Sigmoid colon (tissue), 7 donors: ENCODE data around the gene HDAC4. TPM values are rescaled to one million over a fixed set of nuclear protein-coding genes. Genes with fewer than 3 reads are reported as not detected.

ENCODE experiments used
- DNase-seq: peaks from one replicate; pipeline ENCODE4 v3.0.0-alpha.2; 2019
- H3K27ac ChIP-seq, 4 donors: fragments of 200-600 bp; sonication (generic); one replicate each; pipeline ENCODE4 v1.5.1; 2016 to 2019; ENCODE audit warnings: mild to moderate bottlenecking in 1 of 4
- H3K27me3 ChIP-seq, 3 donors: fragments of 200-600 bp; sonication (generic); one replicate each; pipeline ENCODE4 v1.5.1; 2019; ENCODE audit warnings: mild to moderate bottlenecking in 1 of 3
- H3K36me3 ChIP-seq, 4 donors: fragments of 200-600 bp; sonication (generic); one replicate each; pipeline ENCODE4 v1.5.1; 2016 to 2019
- H3K4me1 ChIP-seq, 4 donors: fragments of 200-600 bp; sonication (generic); one replicate each; pipeline ENCODE4 v1.5.1; 2017 to 2019
- H3K4me3 ChIP-seq, 4 donors: fragments of 200-600 bp; sonication (generic); one replicate each; pipeline ENCODE4 v1.5.1; 2017 to 2019; ENCODE audit warnings: mild to moderate bottlenecking in 2 of 4, moderate library complexity in 1 of 4
- H3K9me3 ChIP-seq, 4 donors: fragments of 200-600 bp in 3 of 4; sonication (generic) in 3 of 4; one replicate each; pipeline versions ENCODE4 v1.5.1 to v1.6.1; 2013 to 2019
- CTCF ChIP-seq, 4 experiments: fragments of 450-650 bp in 3 of 4; fragments of 200-600 bp in 1 of 4; IDR thresholded peaks; one replicate each; pipeline ENCODE4 v1.5.1; 2016 to 2019; ENCODE audit warnings: antibody characterized with exemption in 4 of 4, mild to moderate bottlenecking in 3 of 4, moderate library complexity in 2 of 4
- EP300 ChIP-seq, 4 donors: sonication (generic); formaldehyde crosslinking; IDR thresholded peaks; one replicate each; pipeline ENCODE4 v1.6.1; 2017; ENCODE audit warnings: antibody characterized with exemption in 4 of 4
- POLR2A ChIP-seq, 2 donors: fragments of 450-650 bp; IDR thresholded peaks; one replicate each; pipeline ENCODE4 v1.6.1; 2016; ENCODE audit warnings: antibody characterized with exemption in 2 of 2, mild to moderate bottlenecking in 2 of 2, moderate library complexity in 2 of 2
- POLR2AphosphoS5 ChIP-seq, 4 donors: sonication (generic); formaldehyde crosslinking; IDR thresholded peaks; one replicate each; pipeline ENCODE4 v1.6.1; 2017; ENCODE audit warnings: antibody characterized with exemption in 4 of 4
- WGBS, 2 donors: extraction: QIAGEN DNeasy Blood & Tissue Kit; methylation state at CpG; one replicate each; pipeline ENCODE4 v1.1.7; 2013; 5-methylcytosine and 5-hydroxymethylcytosine counted together
- intact Hi-C: fragments of 100-400 bp; cut with DNase I; formaldehyde crosslinking; loops from one replicate; pipeline ENCODE4 v1.15.1; 2023
- polyA plus RNA-seq, 3 donors: library from polyadenylated mRNA; stranded (reverse); fragments of 200-250 nt; gene quantifications; one replicate each; pipeline ENCODE4 v1.2.3, GENCODE V29; 2013
- total RNA-seq, 4 donors: library from RNA; depleted of rRNA; stranded (reverse); fragments of >200 nt; gene quantifications; one replicate each; pipeline ENCODE4 v1.1.0, GENCODE V29; 2016
- donor health status: healthy with polysubstance abuse.
- donor health status: Bipolar disorder and iron deficiency.
- donor health status: healthy.

HDAC4 gene
- total and polyA plus RNA-seq, 7 donors = 1.8 to 196 (median 77.0) TPM

GRCh38 chr2:239204876-239205468 is 195.8 kb downstream of the HDAC4 start:
- intact Hi-C loops = no loop called here
- no peak for TF ChIP-seq CTCF (IDR thresholded peaks at IDR 0.05)
- no peak for TF ChIP-seq POLR2A (IDR thresholded peaks at IDR 0.05)
- TF ChIP-seq EP300 (IDR thresholded peaks at IDR 0.05) = no peak
- no peak for TF ChIP-seq POLR2AphosphoS5 (IDR thresholded peaks at IDR 0.05)
- Histone ChIP-seq H3K27me3 (no peaks in the 10 kb centered on the region), H3K36me3 (no peaks in the 10 kb centered on the region), H3K4me1 (peaks cover 0 to 91% (median 47%) of the 10 kb centered on the region in 4 donors), H3K9me3 (no peaks in the 10 kb centered on the region), H3K27ac (no peak overlapping the region), H3K4me3 (no peak overlapping the region)
- DNase-seq = no peak
- 71 to 75% methylated on average over 11 of the region's 11 CpGs for WGBS, 2 donors

DNA sequence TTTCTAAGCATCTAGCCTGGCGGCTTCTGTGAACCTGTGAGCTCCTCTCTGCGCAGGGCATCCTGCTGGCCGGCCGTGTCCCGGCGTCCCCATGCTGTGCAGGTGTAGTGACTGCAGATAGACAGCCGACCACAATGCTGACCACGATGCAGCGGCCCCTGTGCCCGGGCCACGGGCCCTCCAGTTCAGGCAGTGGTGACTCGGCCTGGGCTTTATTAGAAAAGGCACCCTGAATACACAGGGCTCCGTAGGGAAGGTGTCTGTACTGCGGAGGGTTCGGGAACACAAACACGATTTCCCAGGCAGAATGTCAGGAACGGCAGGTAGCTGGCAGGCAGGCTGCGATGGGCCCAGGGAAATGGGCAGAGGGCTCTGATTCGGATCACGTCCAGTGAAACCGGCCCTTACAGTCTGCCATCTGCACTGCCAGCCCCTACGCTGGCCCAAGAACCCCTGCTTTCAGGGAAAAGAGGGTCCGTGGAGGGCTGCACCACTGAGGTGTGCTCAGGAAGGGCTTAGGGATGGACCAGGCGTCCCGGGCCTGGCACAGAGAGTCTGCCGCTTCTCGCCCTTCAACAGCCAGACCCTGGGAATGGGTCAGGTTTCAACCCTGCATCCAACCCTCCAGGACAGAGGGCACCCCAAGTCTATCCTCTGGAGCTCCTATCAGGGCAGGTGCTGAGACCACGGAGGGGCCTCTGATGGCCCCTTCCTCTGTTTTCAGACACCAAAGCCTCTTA is 196.5 kb downstream of the HDAC4 start:
- Histone ChIP-seq H3K27ac (peak overlapping the region in 2 of 4 donors; percentile 7 to 82), H3K9me3 (no peaks in the 10 kb centered on the region), H3K36me3 (no peaks in the 10 kb centered on the region), H3K27me3 (no peaks in the 10 kb centered on the region), H3K4me1 (peaks cover 0 to 91% (median 54%) of the 10 kb centered on the region in 4 donors), H3K4me3 (no peak overlapping the region)
- TF ChIP-seq POLR2A (IDR thresholded peaks at IDR 0.05) = no peak
- no peak for TF ChIP-seq CTCF (IDR thresholded peaks at IDR 0.05)
- no peak for TF ChIP-seq EP300 (IDR thresholded peaks at IDR 0.05)
- no peak for TF ChIP-seq POLR2AphosphoS5 (IDR thresholded peaks at IDR 0.05)
- 96% methylated on average over 28 of the region's 28 CpGs for WGBS, 2 donors
- peak; percentile 63 for DNase-seq
- intact Hi-C loops = no loop called here

GRCh38 chr2:239203443-239204135 is 197.2 kb downstream of the HDAC4 start:
- intact Hi-C loops = no loop called here
- no peaks in the 10 kb centered on the region for H3K27me3 ChIP-seq
- DNase-seq = peak; percentile 30
- no peaks in the 10 kb centered on the region for H3K9me3 ChIP-seq
- TF ChIP-seq POLR2AphosphoS5 (IDR thresholded peaks at IDR 0.05) (no peak), POLR2A (IDR thresholded peaks at IDR 0.05) (no peak)
- H3K4me1 ChIP-seq = peaks cover 0 to 92% (median 60%) of the 10 kb centered on the region in 4 donors
- no peaks in the 10 kb centered on the region for H3K36me3 ChIP-seq
- peak overlapping the region in 2 of 4 donors; percentile 79 to 82 for H3K27ac ChIP-seq
- 88 to 89% methylated on average over 14 of the region's 14 CpGs for WGBS, 2 donors
- H3K4me3 ChIP-seq = no peak overlapping the region

- H3K4me1 ChIP-seq = peaks cover 0 to 97% (median 60%) of the 10 kb centered on the region in 4 donors
- DNase-seq = peak; percentile 64
- H3K27ac ChIP-seq = peak overlapping the region in 2 of 4 donors; percentile 79 to 82
- no peaks in the 10 kb centered on the region for H3K27me3 ChIP-seq
- TF ChIP-seq POLR2A (IDR thresholded peaks at IDR 0.05) = no peak
- TF ChIP-seq POLR2AphosphoS5 (IDR thresholded peaks at IDR 0.05) = no peak
- TF ChIP-seq EP300 (IDR thresholded peaks at IDR 0.05) = no peak
- TF ChIP-seq CTCF (IDR thresholded peaks at IDR 0.05) = no peak
- H3K36me3 ChIP-seq = peaks cover 0 to 5% (median 0%) of the 10 kb centered on the region in 4 donors
- no peak overlapping the region for H3K4me3 ChIP-seq
- WGBS, 2 donors = 97 to 98% methylated on average over 10 of the region's 10 CpGs
- intact Hi-C loops = no loop called here
- H3K9me3 ChIP-seq = no peaks in the 10 kb centered on the region
Measured at GRCh38 chr2:239202836-239203235, 198.0 kb downstream of the HDAC4 start.

DNA sequence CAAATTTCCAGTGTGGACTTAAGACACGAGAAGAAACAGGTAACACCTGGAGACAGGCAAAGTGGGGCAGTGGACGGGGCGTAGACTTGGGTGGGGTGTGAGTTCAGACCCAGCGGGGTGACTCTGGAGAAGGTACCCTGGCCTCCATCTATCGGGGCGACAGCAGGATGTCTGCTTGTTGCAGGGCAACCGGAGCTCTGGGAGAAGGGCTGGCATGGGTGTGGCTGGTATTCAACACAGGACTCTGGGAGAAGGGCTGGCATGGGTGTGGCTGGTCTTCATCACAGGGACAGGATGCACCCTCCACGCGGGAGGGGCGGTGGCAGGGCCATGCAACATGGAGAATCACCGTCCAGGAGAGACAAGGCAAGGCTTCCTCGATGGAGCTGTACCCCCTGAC is 198.5 kb downstream of the HDAC4 start:
- no peak overlapping the region for H3K4me3 ChIP-seq
- TF ChIP-seq CTCF (IDR thresholded peaks at IDR 0.05) (no peak), EP300 (IDR thresholded peaks at IDR 0.05) (no peak), POLR2AphosphoS5 (IDR thresholded peaks at IDR 0.05) (no peak), POLR2A (IDR thresholded peaks at IDR 0.05) (no peak)
- intact Hi-C loops = no loop called here
- peak overlapping the region in 3 of 4 donors; percentile 70 to 82 (median 79) for H3K27ac ChIP-seq
- no peaks in the 10 kb centered on the region for H3K9me3 ChIP-seq
- H3K4me1 ChIP-seq = peaks cover 0 to 93% (median 60%) of the 10 kb centered on the region in 4 donors
- peaks cover 0 to 6% (median 0%) of the 10 kb centered on the region in 4 donors for H3K36me3 ChIP-seq
- no peaks in the 10 kb centered on the region for H3K27me3 ChIP-seq
- DNase-seq = peak; percentile 64
- 82 to 90% methylated on average over 12 of the region's 12 CpGs for WGBS, 2 donors
